ENCODE measurements around the gene GPR139.

- TF ChIP-seq CTCF (IDR thresholded peaks at IDR 0.05) (no peak), POLR2A (IDR thresholded peaks at IDR 0.05) (no peak)
Measured at GRCh38 chr16:20029611-20030010, 44.1 kb downstream of the GPR139 start.
